ENCODE data around the gene NLRC4. TPM values are rescaled to one million over a fixed set of nuclear protein-coding genes. Genes with fewer than 3 reads are reported as not detected.

Gene NLRC4
- total RNA-seq, 6 experiments from 2014 or later: 0.56 to 1.9 (median 0.81) TPM

GRCh38 chr2:32290000-32290339 lies 25.3 kb upstream of the NLRC4 start:
- Histone ChIP-seq H3K9me3 (no peaks in the 10 kb centered on the region), H3K36me3 (peaks cover 0 to 10% (median 4%) of the 10 kb centered on the region in 4 donors), H3K4me1 (peaks cover 0 to 5% (median 2%) of the 10 kb centered on the region in 4 donors), H3K27ac (no peak overlapping the region), H3K4me3 (no peak overlapping the region), H3K27me3 (no peaks in the 10 kb centered on the region)
- intact Hi-C loops (cut with DNase I): no loop called here
- DNase-seq (no peak), ATAC-seq (no peak)
- 81% methylated on average over 2 of the region's 2 CpGs for WGBS (ENCODE audit: insufficient coverage, low coverage, low lambda C conversion rate, missing lambda C conversion rate)
- TF ChIP-seq CTCF (IDR thresholded peaks at IDR 0.05) (no peak), POLR2A (IDR thresholded peaks at IDR 0.05) (no peak)

- Histone ChIP-seq H3K27me3 (no peaks in the 10 kb centered on the region), H3K4me3 (no peak overlapping the region), H3K27ac (peak overlapping the region in 1 of 3 donors; percentile 37), H3K9me3 (no peaks in the 10 kb centered on the region), H3K36me3 (peaks cover 0 to 10% (median 4%) of the 10 kb centered on the region in 4 donors), H3K4me1 (peaks cover 0 to 5% (median 2%) of the 10 kb centered on the region in 4 donors)
- intact Hi-C loops (cut with DNase I): no loop called here
- DNase-seq (no peak), ATAC-seq (peak; percentile 52 to 92 (median 66))
- TF ChIP-seq POLR2A (IDR thresholded peaks at IDR 0.05): no peak
- TF ChIP-seq CTCF (IDR thresholded peaks at IDR 0.05): no peak
- 40% methylated on average over 4 of the region's 4 CpGs for WGBS (ENCODE audit: insufficient coverage, low coverage, low lambda C conversion rate, missing lambda C conversion rate)
These were observed 24.7 kb upstream of the NLRC4 start for GRCh38 chr2:32289165-32289999.

- TF ChIP-seq CTCF (IDR thresholded peaks at IDR 0.05): no peak
- TF ChIP-seq POLR2A (IDR thresholded peaks at IDR 0.05): no peak
- intact Hi-C loops (cut with DNase I): no loop called here
- DNase-seq (no peak), ATAC-seq (peak in 3 of 4 donors; percentile 37 to 44 (median 42))
- WGBS (ENCODE audit: insufficient coverage, low coverage, low lambda C conversion rate, missing lambda C conversion rate): 70% methylated on average over 2 of the region's 2 CpGs
- H3K4me1 ChIP-seq: peaks cover 0 to 5% (median 1%) of the 10 kb centered on the region in 4 donors
- H3K9me3 ChIP-seq: no peaks in the 10 kb centered on the region
- no peaks in the 10 kb centered on the region for H3K27me3 ChIP-seq
- H3K27ac ChIP-seq: no peak overlapping the region
- H3K4me3 ChIP-seq: no peak overlapping the region
- H3K36me3 ChIP-seq: no peaks in the 10 kb centered on the region
These were observed 19.6 kb upstream of the NLRC4 start for GRCh38 chr2:32284321-32284720.

GRCh38 chr2:32278478-32278853 lies 13.8 kb upstream of the NLRC4 start:
- DNase-seq (no peak), ATAC-seq (no peak)
- TF ChIP-seq CTCF (IDR thresholded peaks at IDR 0.05) (no peak), POLR2A (IDR thresholded peaks at IDR 0.05) (no peak)
- Histone ChIP-seq H3K4me3 (peak overlapping the region; percentile 80 to 99 (median 95)), H3K9me3 (no peaks in the 10 kb centered on the region), H3K27ac (peak overlapping the region; percentile 84 to 89 (median 87)), H3K36me3 (no peaks in the 10 kb centered on the region), H3K27me3 (no peaks in the 10 kb centered on the region), H3K4me1 (no peaks in the 10 kb centered on the region)
- intact Hi-C loops (cut with DNase I): no loop called here
- 5% methylated on average over 6 of the region's 6 CpGs for WGBS (ENCODE audit: insufficient coverage, low coverage, low lambda C conversion rate, missing lambda C conversion rate)

Measured in right lobe of liver (tissue), 6 donors.